ENCODE results near the gene SMIM35. TPM values are rescaled to one million over a fixed set of nuclear protein-coding genes. Genes with fewer than 3 reads are reported as not detected.

Gene SMIM35
- total RNA-seq, result not detected in 2 replicates

GRCh38 chr11:118086913-118087768, at the start of gene SMIM35:
SMIM35 (minus strand) TSS chr11:118086963; CDS start chr11:118086757, 206 bp downstream.

GRCh38 chr11:118076754-118077281, 9.9 kb downstream of the SMIM35 start, which contains the start of gene TMPRSS4:
TMPRSS4 (plus strand) TSS chr11:118077078; CDS start chr11:118077303, 225 bp downstream.

DNA sequence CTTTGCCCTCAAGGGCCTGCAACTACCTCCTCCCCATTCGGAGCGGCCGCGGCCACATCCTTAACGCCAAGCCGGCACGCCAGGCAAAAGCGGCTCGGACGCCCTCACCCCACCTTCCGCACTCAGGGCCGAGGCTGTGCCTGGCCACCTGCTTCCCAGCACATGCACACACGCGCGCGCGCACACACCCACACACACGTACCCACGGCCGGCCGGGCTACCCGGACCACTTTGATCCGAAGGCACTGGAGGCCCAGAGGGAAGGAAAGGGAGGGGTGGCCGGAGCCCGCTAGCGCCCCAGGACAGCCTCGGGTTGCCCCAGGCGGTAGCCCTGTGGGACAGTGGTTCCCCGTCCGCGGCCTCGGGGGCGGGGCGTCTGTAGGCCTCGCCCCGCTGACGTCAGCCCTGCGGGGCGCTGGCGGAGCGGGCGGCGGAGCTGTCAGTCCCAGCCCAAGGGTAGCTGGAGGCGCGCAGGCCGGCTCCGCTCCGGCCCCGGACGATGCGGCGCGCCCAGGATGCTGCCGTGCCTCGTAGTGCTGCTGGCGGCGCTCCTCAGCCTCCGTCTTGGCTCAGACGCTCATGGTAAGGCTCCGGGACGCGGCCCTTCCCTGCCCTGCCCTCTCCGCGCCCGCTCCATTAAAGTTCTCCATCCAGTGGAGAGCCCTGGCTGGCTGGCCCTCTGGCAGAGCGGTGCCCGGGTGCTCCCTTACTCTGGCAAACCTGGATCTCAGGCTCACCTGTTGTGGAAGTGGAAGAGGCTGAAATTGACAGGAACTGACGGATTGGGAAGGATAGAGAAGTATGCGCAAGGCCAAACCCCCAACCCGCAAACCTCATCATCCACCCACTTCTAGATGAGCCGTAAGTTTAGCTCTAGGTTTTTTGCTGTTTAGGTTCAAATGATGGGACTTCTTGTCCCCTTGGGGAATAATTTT, 100.5 kb downstream of the SMIM35 start, which contains the start of gene IL10RA:
IL10RA (plus strand) TSS at position 442 of the 935 bp plus-strand sequence; CDS start at position 516, 74 bp downstream.

Other genes with a start within 250 kb of the SMIM35 start
- 3.1 and 3.7 TPM in 2 replicates for gene FXYD6, start 210.3 kb downstream of the SMIM35 start, total RNA-seq
- gene TMPRSS13, start 157.6 kb downstream of the SMIM35 start, total RNA-seq, result not detected in 2 replicates
- gene IL10RA, start 100.6 kb downstream of the SMIM35 start, total RNA-seq, result not detected in 2 replicates
- gene TMPRSS4, start 9.9 kb downstream of the SMIM35 start, total RNA-seq, result not detected in 2 replicates
- gene SCN4B, start 65.9 kb upstream of the SMIM35 start, total RNA-seq, result 0.19 and 0.44 TPM in 2 replicates
- not detected in 2 replicates for gene SCN2B, start 89.7 kb upstream of the SMIM35 start, total RNA-seq
- not detected in 2 replicates for gene JAML, start 138.0 kb upstream of the SMIM35 start, total RNA-seq
- gene MPZL3, start 165.4 kb upstream of the SMIM35 start, total RNA-seq, result 0.05 and 0.06 TPM in 2 replicates
- gene MPZL2, start 177.3 kb upstream of the SMIM35 start, total RNA-seq, result 0.44 and 0.68 TPM in 2 replicates
- not detected in 2 replicates for gene CD3E, start 217.8 kb upstream of the SMIM35 start, total RNA-seq